ENCODE measurements around the gene FLT4. TPM values are rescaled to one million over a fixed set of nuclear protein-coding genes. Genes with fewer than 3 reads are reported as not detected.

The FLT4 gene
- total and polyA plus RNA-seq, 9 of the 15 experiments (the other 6 are each of a cell fraction or from before 2014, with no cell fraction given): 0.01 to 0.42 (median 0.14) TPM; not detected in 2

DNA sequence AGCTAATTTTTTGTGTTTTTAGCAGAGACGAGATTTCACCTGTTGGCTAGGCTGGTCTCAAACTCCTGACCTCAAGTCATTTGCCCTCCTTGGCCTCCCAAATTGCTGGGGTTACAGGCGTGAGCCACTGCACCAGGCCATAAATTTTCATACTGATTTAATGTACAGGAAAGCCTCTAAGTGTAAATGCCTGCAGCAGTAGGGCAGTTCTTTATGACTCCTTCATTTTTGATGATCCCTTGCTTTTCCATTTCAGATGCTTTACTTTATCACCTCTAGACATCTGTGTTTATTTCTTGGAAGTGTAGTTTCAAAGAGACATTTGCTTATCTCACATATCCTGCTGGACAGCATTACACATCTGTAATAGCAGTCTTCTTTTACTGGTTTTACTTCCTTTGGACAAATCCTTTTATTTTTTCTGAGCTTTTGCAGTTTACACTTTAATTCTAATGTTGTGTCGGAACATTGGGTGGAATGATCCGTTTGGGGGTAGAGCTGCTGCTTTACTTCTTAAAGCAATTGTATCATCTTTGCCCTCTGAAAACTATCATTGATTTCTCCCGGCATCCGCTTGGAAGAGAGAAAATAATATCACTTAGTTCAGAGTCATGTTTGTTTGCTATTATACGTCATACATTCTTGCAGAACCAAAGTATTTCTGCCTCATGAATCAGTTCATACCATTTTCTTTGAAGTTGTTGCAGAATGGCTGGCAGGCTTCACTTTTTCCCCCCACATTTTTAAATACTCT lies 94.1 kb downstream of the FLT4 start (continued):
- TF ChIP-seq SREBF2 (CRISPR knock-in tag; IDR thresholded peaks at IDR 0.05) (no peak), ZNF165 (CRISPR knock-in tag; IDR thresholded peaks at IDR 0.05; ENCODE audit: borderline replicate concordance) (no peak), FOSL1 (tag; conservative IDR thresholded peaks at IDR 0.05) (peak; percentile 79), ZNF695 (CRISPR knock-in tag; IDR thresholded peaks at IDR 0.05) (no peak), MTA1 (IDR thresholded peaks at IDR 0.05; ENCODE audit: borderline replicate concordance) (peak; percentile 85), POLR2H (tag; IDR thresholded peaks at IDR 0.05; ENCODE audit: low read depth) (peak; percentile 28; the same call in 1 of the 2 replicates), ZFP36 (IDR thresholded peaks at IDR 0.05; ENCODE audit: low read depth, low read length, partially characterized antibody) (no peak), L3MBTL2 (IDR thresholded peaks at IDR 0.05) (peak; percentile 39; the same call in 1 of the 2 replicates), ZNF584 (CRISPR knock-in tag; IDR thresholded peaks at IDR 0.05; ENCODE audit: low read depth) (no peak), JUND (IDR thresholded peaks at IDR 0.05; ENCODE audit: borderline replicate concordance, low read depth, low read length) (peak; percentile 73), JUND (tag; IDR thresholded peaks at IDR 0.05; ENCODE audit: borderline replicate concordance, low read depth, low read length) (peak; percentile 64; the same call in 2 of the 3 replicates)
- TF ChIP-seq, protein P1, sequence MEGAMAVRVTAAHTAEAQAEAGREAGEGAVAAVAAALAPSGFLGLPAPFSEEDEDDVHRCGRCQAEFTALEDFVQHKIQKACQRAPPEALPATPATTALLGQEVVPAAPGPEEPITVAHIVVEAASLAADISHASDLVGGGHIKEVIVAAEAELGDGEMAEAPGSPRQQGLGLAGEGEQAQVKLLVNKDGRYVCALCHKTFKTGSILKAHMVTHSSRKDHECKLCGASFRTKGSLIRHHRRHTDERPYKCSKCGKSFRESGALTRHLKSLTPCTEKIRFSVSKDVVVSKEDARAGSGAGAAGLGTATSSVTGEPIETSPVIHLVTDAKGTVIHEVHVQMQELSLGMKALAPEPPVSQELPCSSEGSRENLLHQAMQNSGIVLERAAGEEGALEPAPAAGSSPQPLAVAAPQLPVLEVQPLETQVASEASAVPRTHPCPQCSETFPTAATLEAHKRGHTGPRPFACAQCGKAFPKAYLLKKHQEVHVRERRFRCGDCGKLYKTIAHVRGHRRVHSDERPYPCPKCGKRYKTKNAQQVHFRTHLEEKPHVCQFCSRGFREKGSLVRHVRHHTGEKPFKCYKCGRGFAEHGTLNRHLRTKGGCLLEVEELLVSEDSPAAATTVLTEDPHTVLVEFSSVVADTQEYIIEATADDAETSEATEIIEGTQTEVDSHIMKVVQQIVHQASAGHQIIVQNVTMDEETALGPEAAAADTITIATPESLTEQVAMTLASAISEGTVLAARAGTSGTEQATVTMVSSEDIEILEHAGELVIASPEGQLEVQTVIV (CRISPR knock-in tag; IDR thresholded peaks at IDR 0.05; ENCODE audit: borderline replicate concordance): no peak
- TF ChIP-seq, protein P2, sequence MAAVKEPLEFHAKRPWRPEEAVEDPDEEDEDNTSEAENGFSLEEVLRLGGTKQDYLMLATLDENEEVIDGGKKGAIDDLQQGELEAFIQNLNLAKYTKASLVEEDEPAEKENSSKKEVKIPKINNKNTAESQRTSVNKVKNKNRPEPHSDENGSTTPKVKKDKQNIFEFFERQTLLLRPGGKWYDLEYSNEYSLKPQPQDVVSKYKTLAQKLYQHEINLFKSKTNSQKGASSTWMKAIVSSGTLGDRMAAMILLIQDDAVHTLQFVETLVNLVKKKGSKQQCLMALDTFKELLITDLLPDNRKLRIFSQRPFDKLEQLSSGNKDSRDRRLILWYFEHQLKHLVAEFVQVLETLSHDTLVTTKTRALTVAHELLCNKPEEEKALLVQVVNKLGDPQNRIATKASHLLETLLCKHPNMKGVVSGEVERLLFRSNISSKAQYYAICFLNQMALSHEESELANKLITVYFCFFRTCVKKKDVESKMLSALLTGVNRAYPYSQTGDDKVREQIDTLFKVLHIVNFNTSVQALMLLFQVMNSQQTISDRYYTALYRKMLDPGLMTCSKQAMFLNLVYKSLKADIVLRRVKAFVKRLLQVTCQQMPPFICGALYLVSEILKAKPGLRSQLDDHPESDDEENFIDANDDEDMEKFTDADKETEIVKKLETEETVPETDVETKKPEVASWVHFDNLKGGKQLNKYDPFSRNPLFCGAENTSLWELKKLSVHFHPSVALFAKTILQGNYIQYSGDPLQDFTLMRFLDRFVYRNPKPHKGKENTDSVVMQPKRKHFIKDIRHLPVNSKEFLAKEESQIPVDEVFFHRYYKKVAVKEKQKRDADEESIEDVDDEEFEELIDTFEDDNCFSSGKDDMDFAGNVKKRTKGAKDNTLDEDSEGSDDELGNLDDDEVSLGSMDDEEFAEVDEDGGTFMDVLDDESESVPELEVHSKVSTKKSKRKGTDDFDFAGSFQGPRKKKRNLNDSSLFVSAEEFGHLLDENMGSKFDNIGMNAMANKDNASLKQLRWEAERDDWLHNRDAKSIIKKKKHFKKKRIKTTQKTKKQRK (IDR thresholded peaks at IDR 0.05; ENCODE audit: borderline replicate concordance, low read depth, low read length): no peak
- TF ChIP-seq, protein P3, sequence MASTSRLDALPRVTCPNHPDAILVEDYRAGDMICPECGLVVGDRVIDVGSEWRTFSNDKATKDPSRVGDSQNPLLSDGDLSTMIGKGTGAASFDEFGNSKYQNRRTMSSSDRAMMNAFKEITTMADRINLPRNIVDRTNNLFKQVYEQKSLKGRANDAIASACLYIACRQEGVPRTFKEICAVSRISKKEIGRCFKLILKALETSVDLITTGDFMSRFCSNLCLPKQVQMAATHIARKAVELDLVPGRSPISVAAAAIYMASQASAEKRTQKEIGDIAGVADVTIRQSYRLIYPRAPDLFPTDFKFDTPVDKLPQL (IDR thresholded peaks at IDR 0.05; ENCODE audit: extremely low read depth, insufficient read length): no peak
- TF ChIP-seq, protein P4, sequence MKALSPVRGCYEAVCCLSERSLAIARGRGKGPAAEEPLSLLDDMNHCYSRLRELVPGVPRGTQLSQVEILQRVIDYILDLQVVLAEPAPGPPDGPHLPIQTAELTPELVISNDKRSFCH (CRISPR knock-in tag; IDR thresholded peaks at IDR 0.05): no peak
- TF ChIP-seq, protein P4 (tag; IDR thresholded peaks at IDR 0.05): no peak
- TF ChIP-seq, protein P5, sequence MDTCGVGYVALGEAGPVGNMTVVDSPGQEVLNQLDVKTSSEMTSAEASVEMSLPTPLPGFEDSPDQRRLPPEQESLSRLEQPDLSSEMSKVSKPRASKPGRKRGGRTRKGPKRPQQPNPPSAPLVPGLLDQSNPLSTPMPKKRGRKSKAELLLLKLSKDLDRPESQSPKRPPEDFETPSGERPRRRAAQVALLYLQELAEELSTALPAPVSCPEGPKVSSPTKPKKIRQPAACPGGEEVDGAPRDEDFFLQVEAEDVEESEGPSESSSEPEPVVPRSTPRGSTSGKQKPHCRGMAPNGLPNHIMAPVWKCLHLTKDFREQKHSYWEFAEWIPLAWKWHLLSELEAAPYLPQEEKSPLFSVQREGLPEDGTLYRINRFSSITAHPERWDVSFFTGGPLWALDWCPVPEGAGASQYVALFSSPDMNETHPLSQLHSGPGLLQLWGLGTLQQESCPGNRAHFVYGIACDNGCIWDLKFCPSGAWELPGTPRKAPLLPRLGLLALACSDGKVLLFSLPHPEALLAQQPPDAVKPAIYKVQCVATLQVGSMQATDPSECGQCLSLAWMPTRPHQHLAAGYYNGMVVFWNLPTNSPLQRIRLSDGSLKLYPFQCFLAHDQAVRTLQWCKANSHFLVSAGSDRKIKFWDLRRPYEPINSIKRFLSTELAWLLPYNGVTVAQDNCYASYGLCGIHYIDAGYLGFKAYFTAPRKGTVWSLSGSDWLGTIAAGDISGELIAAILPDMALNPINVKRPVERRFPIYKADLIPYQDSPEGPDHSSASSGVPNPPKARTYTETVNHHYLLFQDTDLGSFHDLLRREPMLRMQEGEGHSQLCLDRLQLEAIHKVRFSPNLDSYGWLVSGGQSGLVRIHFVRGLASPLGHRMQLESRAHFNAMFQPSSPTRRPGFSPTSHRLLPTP (IDR thresholded peaks at IDR 0.05; ENCODE audit: borderline replicate concordance, extremely low read depth, insufficient read length): no peak
